Measurements from ENCODE around the gene EPB41L5.

Gene EPB41L5

GRCh38 chr2:120141300-120142069 is 128.6 kb downstream of the EPB41L5 start:
- no peak for TF ChIP-seq GATA2 (IDR thresholded peaks at IDR 0.05; ENCODE audit: low read depth, low read length)
- TF ChIP-seq GATA3 (IDR thresholded peaks at IDR 0.05; ENCODE audit: low read depth, low read length): no peak

- no peak for TF ChIP-seq GATA3 (IDR thresholded peaks at IDR 0.05; ENCODE audit: low read depth, low read length)
- no peak for TF ChIP-seq GATA2 (IDR thresholded peaks at IDR 0.05; ENCODE audit: low read depth, low read length)
These were observed 129.8 kb downstream of the EPB41L5 start for GRCh38 chr2:120142528-120143219.

GRCh38 chr2:120148229-120148628 is 135.4 kb downstream of the EPB41L5 start:
- TF ChIP-seq GATA2 (IDR thresholded peaks at IDR 0.05; ENCODE audit: low read depth, low read length) (no peak), GATA3 (IDR thresholded peaks at IDR 0.05; ENCODE audit: low read depth, low read length) (no peak)

- TF ChIP-seq GATA3 (IDR thresholded peaks at IDR 0.05; ENCODE audit: low read depth, low read length): no peak
These were observed 135.8 kb downstream of the EPB41L5 start for GRCh38 chr2:120148669-120149068.

- TF ChIP-seq GATA2 (IDR thresholded peaks at IDR 0.05; ENCODE audit: low read depth, low read length) (no peak), GATA3 (IDR thresholded peaks at IDR 0.05; ENCODE audit: low read depth, low read length) (no peak)
These were observed 136.5 kb downstream of the EPB41L5 start for GRCh38 chr2:120149406-120149805.

GRCh38 chr2:120150040-120150482 is 137.2 kb downstream of the EPB41L5 start:
- TF ChIP-seq GATA3 (IDR thresholded peaks at IDR 0.05; ENCODE audit: low read depth, low read length) (no peak), GATA2 (IDR thresholded peaks at IDR 0.05; ENCODE audit: low read depth, low read length) (no peak)

GRCh38 chr2:120155308-120155707 is 142.4 kb downstream of the EPB41L5 start:
- no peak for TF ChIP-seq GATA2 (IDR thresholded peaks at IDR 0.05; ENCODE audit: low read depth, low read length)

GRCh38 chr2:120161190-120161589 is 148.3 kb downstream of the EPB41L5 start:
- TF ChIP-seq GATA2 (IDR thresholded peaks at IDR 0.05; ENCODE audit: low read depth, low read length): no peak
- no peak for TF ChIP-seq GATA3 (IDR thresholded peaks at IDR 0.05; ENCODE audit: low read depth, low read length)

GRCh38 chr2:120162716-120163115 is 149.8 kb downstream of the EPB41L5 start:
- TF ChIP-seq GATA3 (IDR thresholded peaks at IDR 0.05; ENCODE audit: low read depth, low read length): no peak
- no peak for TF ChIP-seq GATA2 (IDR thresholded peaks at IDR 0.05; ENCODE audit: low read depth, low read length)

GRCh38 chr2:120167272-120167671 is 154.4 kb downstream of the EPB41L5 start:
- TF ChIP-seq GATA3 (IDR thresholded peaks at IDR 0.05; ENCODE audit: low read depth, low read length) (no peak), GATA2 (IDR thresholded peaks at IDR 0.05; ENCODE audit: low read depth, low read length) (no peak)

GRCh38 chr2:120169020-120169419 is 156.1 kb downstream of the EPB41L5 start:
- TF ChIP-seq GATA2 (IDR thresholded peaks at IDR 0.05; ENCODE audit: low read depth, low read length) (no peak), GATA3 (IDR thresholded peaks at IDR 0.05; ENCODE audit: low read depth, low read length) (no peak)

- TF ChIP-seq GATA3 (IDR thresholded peaks at IDR 0.05; ENCODE audit: low read depth, low read length): no peak
These were observed 162.2 kb downstream of the EPB41L5 start for GRCh38 chr2:120174963-120175581.

- no peak for TF ChIP-seq GATA2 (IDR thresholded peaks at IDR 0.05; ENCODE audit: low read depth, low read length)
- no peak for TF ChIP-seq GATA3 (IDR thresholded peaks at IDR 0.05; ENCODE audit: low read depth, low read length)
These were observed 163.6 kb downstream of the EPB41L5 start for GRCh38 chr2:120176526-120176925.

GRCh38 chr2:120177001-120177621 is 164.2 kb downstream of the EPB41L5 start:
- TF ChIP-seq GATA2 (IDR thresholded peaks at IDR 0.05; ENCODE audit: low read depth, low read length) (no peak), GATA3 (IDR thresholded peaks at IDR 0.05; ENCODE audit: low read depth, low read length) (no peak)

Data from SH-SY5Y (cell line).